Breast epithelium (tissue), 4 donors: ENCODE data around the gene PKNOX2. TPM values are rescaled to one million over a fixed set of nuclear protein-coding genes. Genes with fewer than 3 reads are reported as not detected.

ENCODE experiments used
- DNase-seq, 2 donors: peaks; one replicate each; pipeline ENCODE4 v3.0.0-alpha.2; 2019; ENCODE audit warnings: low spot score in 2 of 2
- H3K27ac ChIP-seq, 2 donors: fragments of 200-600 bp; sonication (generic) in 1 of 2; one replicate each; pipeline ENCODE4 v1.5.1; 2016 to 2019; ENCODE audit warnings: mild to moderate bottlenecking in 1 of 2
- H3K27me3 ChIP-seq, 2 donors: fragments of 200-600 bp; sonication (generic) in 1 of 2; one replicate each; pipeline versions ENCODE4 v1.5.1 to v1.6.0; 2017 to 2019; ENCODE audit warnings: control low read depth in 1 of 2, mild to moderate bottlenecking in 1 of 2
- H3K36me3 ChIP-seq: fragments of 200-600 bp; one replicate; pipeline ENCODE4 v1.5.1; 2019
- H3K4me1 ChIP-seq, 2 donors: fragments of 200-600 bp; sonication (generic); one replicate each; pipeline ENCODE4 v1.5.1; 2016 to 2019; ENCODE audit warnings: control low read depth in 1 of 2
- H3K4me3 ChIP-seq, 3 donors: fragments of 200-600 bp; sonication (generic); 1 replicate in 2 of 3; 2 replicates in 1 of 3; pipeline ENCODE4 v1.5.1; 2016 to 2019; ENCODE audit warnings: mild to moderate bottlenecking in 3 of 3, moderate library complexity in 2 of 3
- H3K9me3 ChIP-seq, 2 donors: fragments of 200-600 bp; sonication (generic) in 1 of 2; one replicate each; pipeline ENCODE4 v1.5.1; 2016 to 2019; ENCODE audit warnings: control low read depth in 1 of 2
- POLR2A ChIP-seq: fragments of 450-650 bp; IDR thresholded peaks from one replicate; pipeline ENCODE4 v1.6.1; 2016; ENCODE audit warnings: antibody characterized with exemption, mild to moderate bottlenecking, moderate library complexity
- POLR2AphosphoS5 ChIP-seq, 3 donors: sonication (generic); formaldehyde crosslinking; IDR thresholded peaks; one replicate each; pipeline ENCODE4 v1.6.1; 2017; ENCODE audit warnings: antibody characterized with exemption in 3 of 3
- intact Hi-C: fragments of 100-400 bp; cut with DNase I; formaldehyde crosslinking; loops from one replicate; pipeline ENCODE4 v1.15.1; 2023; ENCODE audit warnings: low total_unique reads
- total RNA-seq, 3 donors: library from RNA; depleted of rRNA; stranded (reverse); fragments of >200 nt; gene quantifications; one replicate each; pipeline ENCODE4 v1.1.0, GENCODE V29; 2016
- TF ChIP-seq, protein P1 (sequence below), 3 donors: fragments of 450-650 bp; IDR thresholded peaks; one replicate each; pipeline ENCODE4 v1.5.1; 2016 to 2017; ENCODE audit warnings: antibody characterized with exemption in 3 of 3, mild to moderate bottlenecking in 3 of 3, moderate library complexity in 3 of 3

PKNOX2 gene
- total RNA-seq, 3 donors from 2014 or later, result 0.32 to 1.0 (median 0.66) TPM

DNA sequence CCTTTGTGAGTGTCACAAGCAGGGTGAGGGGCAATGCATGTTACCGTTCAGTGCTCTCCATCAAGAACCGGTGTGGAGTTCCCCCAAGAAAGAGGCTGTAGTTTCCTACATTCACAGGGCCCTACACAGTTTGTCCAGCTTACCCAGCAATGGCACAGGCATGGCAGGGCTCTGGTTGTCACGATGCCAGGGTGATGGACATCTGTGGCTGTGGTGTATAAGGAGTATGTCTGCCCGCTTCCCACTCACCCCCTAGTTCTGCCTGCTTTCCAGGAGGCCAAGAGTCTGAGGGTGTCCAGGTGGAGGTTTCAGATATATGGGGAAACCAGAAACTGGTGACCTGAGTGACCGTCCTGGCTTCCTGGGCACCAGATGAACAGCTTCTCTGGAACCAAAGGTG lies 116.1 kb downstream of the PKNOX2 start:
- no peaks in the 10 kb centered on the region for H3K9me3 ChIP-seq
- H3K4me1 ChIP-seq, result no peaks in the 10 kb centered on the region
- intact Hi-C loops, result no loop called here
- TF ChIP-seq, protein P1, sequence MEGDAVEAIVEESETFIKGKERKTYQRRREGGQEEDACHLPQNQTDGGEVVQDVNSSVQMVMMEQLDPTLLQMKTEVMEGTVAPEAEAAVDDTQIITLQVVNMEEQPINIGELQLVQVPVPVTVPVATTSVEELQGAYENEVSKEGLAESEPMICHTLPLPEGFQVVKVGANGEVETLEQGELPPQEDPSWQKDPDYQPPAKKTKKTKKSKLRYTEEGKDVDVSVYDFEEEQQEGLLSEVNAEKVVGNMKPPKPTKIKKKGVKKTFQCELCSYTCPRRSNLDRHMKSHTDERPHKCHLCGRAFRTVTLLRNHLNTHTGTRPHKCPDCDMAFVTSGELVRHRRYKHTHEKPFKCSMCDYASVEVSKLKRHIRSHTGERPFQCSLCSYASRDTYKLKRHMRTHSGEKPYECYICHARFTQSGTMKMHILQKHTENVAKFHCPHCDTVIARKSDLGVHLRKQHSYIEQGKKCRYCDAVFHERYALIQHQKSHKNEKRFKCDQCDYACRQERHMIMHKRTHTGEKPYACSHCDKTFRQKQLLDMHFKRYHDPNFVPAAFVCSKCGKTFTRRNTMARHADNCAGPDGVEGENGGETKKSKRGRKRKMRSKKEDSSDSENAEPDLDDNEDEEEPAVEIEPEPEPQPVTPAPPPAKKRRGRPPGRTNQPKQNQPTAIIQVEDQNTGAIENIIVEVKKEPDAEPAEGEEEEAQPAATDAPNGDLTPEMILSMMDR (IDR thresholded peaks at IDR 0.05), result no peak
- TF ChIP-seq POLR2AphosphoS5 (IDR thresholded peaks at IDR 0.05) (no peak), POLR2A (no peak)
- no peak overlapping the region for H3K4me3 ChIP-seq
- DNase-seq, result no peak
- H3K27ac ChIP-seq, result no peak overlapping the region
- no peaks in the 10 kb centered on the region for H3K36me3 ChIP-seq
- H3K27me3 ChIP-seq, result no peaks in the 10 kb centered on the region

DNA sequence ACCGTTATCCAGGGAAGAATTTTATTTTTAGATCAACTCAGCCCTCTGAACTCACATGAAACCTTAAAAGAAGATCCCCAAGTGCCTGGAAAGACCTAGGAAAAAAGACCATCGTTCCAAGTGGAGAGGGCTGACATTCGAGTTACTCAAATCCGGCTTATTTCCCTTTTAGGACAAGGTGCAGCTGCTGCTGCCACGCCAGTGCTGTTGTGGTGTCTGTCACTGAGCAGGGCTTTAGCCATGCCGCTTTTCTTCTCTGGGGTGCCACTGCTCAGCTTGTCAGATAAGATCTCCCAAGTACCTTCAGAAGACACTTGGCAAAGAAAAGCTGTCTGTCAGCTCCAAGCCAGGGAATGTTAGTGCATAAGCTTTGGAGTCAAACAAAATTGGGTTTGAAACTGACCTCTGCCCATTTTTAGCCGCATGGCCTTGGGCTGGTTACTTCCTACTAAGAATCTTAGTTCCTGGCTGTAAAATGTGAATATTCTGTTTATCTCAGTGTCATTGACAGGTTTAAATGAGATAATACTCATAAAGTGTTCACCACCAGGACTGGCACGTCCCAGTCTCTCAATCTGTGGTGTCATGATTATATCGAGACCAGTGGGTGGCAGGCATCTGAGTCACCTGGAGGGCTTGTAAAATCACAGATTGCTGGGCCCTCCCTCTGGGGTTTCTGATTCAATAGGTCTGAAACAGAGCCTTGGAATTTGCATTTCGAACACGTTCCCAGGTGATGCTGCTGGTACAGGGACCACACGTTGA lies 117.5 kb downstream of the PKNOX2 start:
- TF ChIP-seq POLR2A (no peak), POLR2AphosphoS5 (IDR thresholded peaks at IDR 0.05) (no peak)
- H3K36me3 ChIP-seq, result no peaks in the 10 kb centered on the region
- H3K27me3 ChIP-seq, result no peaks in the 10 kb centered on the region
- DNase-seq, result no peak
- intact Hi-C loops, result no loop called here
- no peak overlapping the region for H3K27ac ChIP-seq
- H3K4me3 ChIP-seq, result no peak overlapping the region
- H3K4me1 ChIP-seq, result no peaks in the 10 kb centered on the region
- no peaks in the 10 kb centered on the region for H3K9me3 ChIP-seq

DNA sequence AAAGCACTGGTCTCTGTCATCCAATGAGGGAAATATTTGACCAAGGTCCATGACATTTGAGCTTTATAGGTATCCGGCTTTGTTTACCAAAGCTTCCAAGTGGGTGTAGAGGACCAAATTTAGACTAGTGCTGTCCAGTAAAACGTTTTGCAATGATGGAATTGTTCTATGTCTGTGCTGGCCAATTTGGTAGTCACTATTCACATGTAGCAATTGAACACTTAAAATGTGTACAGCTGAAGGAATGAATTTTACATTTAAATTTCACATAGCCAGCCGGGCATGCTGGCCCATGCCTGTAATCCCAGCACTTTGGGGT lies 118.0 kb downstream of the PKNOX2 start:
- DNase-seq, result no peak
- Histone ChIP-seq H3K9me3 (no peaks in the 10 kb centered on the region), H3K27ac (no peak overlapping the region), H3K36me3 (no peaks in the 10 kb centered on the region), H3K4me3 (no peak overlapping the region), H3K27me3 (no peaks in the 10 kb centered on the region), H3K4me1 (no peaks in the 10 kb centered on the region)
- TF ChIP-seq POLR2A, result no peak
- TF ChIP-seq POLR2AphosphoS5 (IDR thresholded peaks at IDR 0.05), result no peak
- TF ChIP-seq, protein P1 (IDR thresholded peaks at IDR 0.05), result no peak
- intact Hi-C loops, result no loop called here

DNA sequence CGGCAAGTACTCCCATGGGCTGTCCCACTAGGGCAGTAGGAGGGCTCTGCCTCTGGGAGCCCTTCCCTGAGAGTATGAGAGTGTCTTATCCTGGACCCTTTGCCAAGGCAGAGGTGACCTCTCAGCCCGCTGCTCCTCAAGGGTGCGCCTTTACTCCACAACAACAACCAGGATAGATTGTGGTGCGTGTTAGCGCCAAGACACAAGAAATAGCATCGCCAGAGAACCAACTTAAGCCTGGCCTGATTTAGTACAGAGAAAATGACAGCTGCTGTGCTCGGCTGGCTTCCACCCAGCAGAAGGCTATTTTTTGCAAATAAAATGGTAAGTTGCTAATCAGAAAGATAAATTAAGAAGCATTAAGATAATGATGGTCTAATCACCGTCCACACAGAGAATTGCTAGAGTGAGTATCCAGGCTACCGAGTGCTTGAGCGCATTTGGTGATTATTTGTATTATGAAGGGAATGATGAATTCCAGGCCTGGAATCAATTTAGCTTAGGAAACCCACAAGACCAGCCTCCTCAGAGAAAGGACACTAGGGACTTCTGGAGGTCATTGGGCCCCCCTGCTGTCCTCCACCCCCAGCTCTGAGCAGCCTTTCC lies 119.8 kb downstream of the PKNOX2 start:
- Histone ChIP-seq H3K27me3 (no peaks in the 10 kb centered on the region), H3K27ac (no peak overlapping the region), H3K4me3 (no peak overlapping the region), H3K36me3 (no peaks in the 10 kb centered on the region), H3K4me1 (no peaks in the 10 kb centered on the region), H3K9me3 (no peaks in the 10 kb centered on the region)
- intact Hi-C loops, result no loop called here
- no peak for DNase-seq
- TF ChIP-seq, protein P1 (IDR thresholded peaks at IDR 0.05), result no peak
- TF ChIP-seq POLR2A (no peak), POLR2AphosphoS5 (IDR thresholded peaks at IDR 0.05) (no peak)

GRCh38 chr11:125285844-125286243 lies 121.3 kb downstream of the PKNOX2 start:
- TF ChIP-seq, protein P1 (IDR thresholded peaks at IDR 0.05), result no peak
- TF ChIP-seq POLR2A (no peak), POLR2AphosphoS5 (IDR thresholded peaks at IDR 0.05) (no peak)
- no peaks in the 10 kb centered on the region for H3K9me3 ChIP-seq
- no peak for DNase-seq
- no peaks in the 10 kb centered on the region for H3K4me1 ChIP-seq
- no peak overlapping the region for H3K4me3 ChIP-seq
- H3K27me3 ChIP-seq, result peaks cover 0 to 4% of the 10 kb centered on the region in 2 donors
- no peaks in the 10 kb centered on the region for H3K36me3 ChIP-seq
- intact Hi-C loops, result no loop called here
- H3K27ac ChIP-seq, result no peak overlapping the region
